Hepatocyte (in vitro differentiated cells): ENCODE measurements around the gene RPUSD3. TPM values are rescaled to one million over a fixed set of nuclear protein-coding genes. Genes with fewer than 3 reads are reported as not detected.
"Not testable (repeated sequence)": the region's sequence is repeated elsewhere in the genome, so short reads cannot be mapped to it uniquely, and the experiment has no call there.

ENCODE experiments used
- DNase-seq: peaks from one replicate; pipeline ENCODE4 v3.0.0-alpha.2; 2016; ENCODE audit warnings: low spot score
- H2AFZ ChIP-seq: fragments of 200-600 bp; sonication (generic); 2 replicates; pipeline ENCODE4 v1.6.0; 2016; ENCODE audit warnings: antibody characterized with exemption, mild to moderate bottlenecking
- H3K27ac ChIP-seq: fragments of 200-600 bp; sonication (generic); 2 replicates; pipeline ENCODE4 v1.5.1; 2016; ENCODE audit warnings: mild to moderate bottlenecking
- H3K27me3 ChIP-seq: fragments of 200-600 bp; sonication (generic); 2 replicates; pipeline ENCODE4 v1.6.1; 2016
- H3K36me3 ChIP-seq: fragments of 200-600 bp; sonication (generic); replicated peaks from 2 replicates; pipeline ENCODE4 v1.5.1; 2016; ENCODE audit warnings: low read depth; ENCODE audit not compliant: insufficient read depth
- H3K4me1 ChIP-seq: fragments of 200-600 bp; sonication (generic); 2 replicates; pipeline ENCODE4 v1.5.1; 2016; ENCODE audit warnings: mild to moderate bottlenecking, moderate library complexity; ENCODE audit not compliant: insufficient read depth
- H3K4me2 ChIP-seq: fragments of 200-600 bp; sonication (generic); 2 replicates; pipeline ENCODE4 v1.6.0; 2016
- H3K4me3 ChIP-seq: fragments of 200-600 bp; sonication (generic); 2 replicates; pipeline ENCODE4 v1.5.1; 2016; ENCODE audit warnings: mild to moderate bottlenecking
- H3K79me2 ChIP-seq: fragments of 200-600 bp; sonication (generic); 2 replicates; pipeline ENCODE4 v1.6.0; 2017; ENCODE audit warnings: mild to moderate bottlenecking
- H3K9me2 ChIP-seq: fragments of 200-600 bp; sonication (generic); replicated peaks from 2 replicates; pipeline ENCODE4 v1.6.0; 2017; ENCODE audit warnings: mild to moderate bottlenecking; ENCODE audit not compliant: insufficient read depth
- H3K9me3 ChIP-seq: fragments of 200-600 bp; sonication (generic); 2 replicates; pipeline ENCODE4 v1.5.1; 2016; ENCODE audit warnings: low read depth, mild to moderate bottlenecking
- H4K20me1 ChIP-seq: fragments of 200-600 bp; sonication (generic); 2 replicates; pipeline ENCODE4 v1.6.0; 2016; ENCODE audit warnings: mild to moderate bottlenecking; ENCODE audit not compliant: insufficient read depth, poor library complexity, severe bottlenecking
- EZH2 ChIP-seq: fragments of 200-600 bp; sonication (generic); IDR thresholded peaks from 2 replicates; pipeline ENCODE4 v1.6.1; 2016; ENCODE audit warnings: antibody characterized with exemption, mild to moderate bottlenecking, borderline replicate concordance
- EZH2phosphoT487 ChIP-seq: fragments of 200-600 bp; sonication (generic); IDR thresholded peaks from one replicate; pipeline ENCODE4 v1.6.1; 2018; ENCODE audit warnings: antibody characterized with exemption, mild to moderate bottlenecking, low read depth, moderate library complexity; ENCODE audit not compliant: unreplicated experiment, severe bottlenecking
- WGBS: methylation state at CpG from one replicate; pipeline ENCODE4 v1.1.6; 2016; ENCODE audit warnings: low lambda C conversion rate; ENCODE audit errors: missing lambda C conversion rate; 5-methylcytosine and 5-hydroxymethylcytosine counted together
- polyA plus RNA-seq: library from polyadenylated mRNA; unstranded; fragments of >200 nt; fragmentation: Nextera tagmentation; extraction: Ambion mirVana; gene quantifications from 2 replicates; pipeline ENCODE4 v1.2.1, GENCODE V29; 2016
- total RNA-seq: library from RNA; depleted of rRNA; stranded (reverse); fragments of >200 nt; gene quantifications from 2 replicates; pipeline ENCODE4 v1.2.3, GENCODE V29; 2014
- TF ChIP-seq, protein P1 (sequence below): fragments of 200-600 bp; sonication (generic); IDR thresholded peaks from 2 replicates; pipeline ENCODE4 v1.5.1; 2016; ENCODE audit warnings: antibody characterized with exemption, mild to moderate bottlenecking; ENCODE audit not compliant: poor library complexity

Gene RPUSD3
- total and polyA plus RNA-seq, 2 experiments from 2014 or later, result 37.4 to 74.7 TPM

DNA sequence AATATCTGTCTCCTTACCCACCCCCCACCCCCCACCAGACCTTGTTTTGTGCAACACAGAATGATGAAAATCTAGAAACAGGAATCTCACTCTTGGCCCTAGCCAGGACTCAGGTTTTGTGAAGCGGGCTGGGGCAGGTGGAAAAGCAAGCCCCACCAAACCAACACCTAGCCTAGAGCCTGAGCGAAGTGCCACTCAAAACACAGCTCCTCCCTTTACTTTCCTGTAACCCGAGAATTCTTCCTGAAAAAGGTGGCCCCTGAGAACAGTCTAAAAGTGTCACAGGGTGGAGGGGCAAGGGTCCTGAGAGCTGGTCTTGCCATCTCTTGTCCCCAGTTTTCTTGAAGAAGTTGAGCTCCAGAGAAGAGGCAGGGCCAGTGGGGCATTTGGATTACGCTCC is 17.4 kb upstream of the RPUSD3 start:
- Histone ChIP-seq H3K9me3 (no peaks in the 10 kb centered on the region), H3K36me3 (no peaks in the 10 kb centered on the region), H3K27me3 (no peaks in the 10 kb centered on the region), H3K4me3 (no peak overlapping the region), H3K4me2 (no peak overlapping the region), H4K20me1 (no peaks in the 10 kb centered on the region), H3K9me2 (no peaks in the 10 kb centered on the region), H3K4me1 (peaks cover 17% of the 10 kb centered on the region), H2AFZ (no peak overlapping the region), H3K79me2 (no peaks in the 10 kb centered on the region), H3K27ac (no peak overlapping the region)
- no peak for DNase-seq
- TF ChIP-seq EZH2phosphoT487 (no peak), EZH2 (no peak)
- TF ChIP-seq, protein P1, sequence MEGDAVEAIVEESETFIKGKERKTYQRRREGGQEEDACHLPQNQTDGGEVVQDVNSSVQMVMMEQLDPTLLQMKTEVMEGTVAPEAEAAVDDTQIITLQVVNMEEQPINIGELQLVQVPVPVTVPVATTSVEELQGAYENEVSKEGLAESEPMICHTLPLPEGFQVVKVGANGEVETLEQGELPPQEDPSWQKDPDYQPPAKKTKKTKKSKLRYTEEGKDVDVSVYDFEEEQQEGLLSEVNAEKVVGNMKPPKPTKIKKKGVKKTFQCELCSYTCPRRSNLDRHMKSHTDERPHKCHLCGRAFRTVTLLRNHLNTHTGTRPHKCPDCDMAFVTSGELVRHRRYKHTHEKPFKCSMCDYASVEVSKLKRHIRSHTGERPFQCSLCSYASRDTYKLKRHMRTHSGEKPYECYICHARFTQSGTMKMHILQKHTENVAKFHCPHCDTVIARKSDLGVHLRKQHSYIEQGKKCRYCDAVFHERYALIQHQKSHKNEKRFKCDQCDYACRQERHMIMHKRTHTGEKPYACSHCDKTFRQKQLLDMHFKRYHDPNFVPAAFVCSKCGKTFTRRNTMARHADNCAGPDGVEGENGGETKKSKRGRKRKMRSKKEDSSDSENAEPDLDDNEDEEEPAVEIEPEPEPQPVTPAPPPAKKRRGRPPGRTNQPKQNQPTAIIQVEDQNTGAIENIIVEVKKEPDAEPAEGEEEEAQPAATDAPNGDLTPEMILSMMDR, result no peak
- WGBS, result 87% methylated on average over 4 of the region's 4 CpGs

DNA sequence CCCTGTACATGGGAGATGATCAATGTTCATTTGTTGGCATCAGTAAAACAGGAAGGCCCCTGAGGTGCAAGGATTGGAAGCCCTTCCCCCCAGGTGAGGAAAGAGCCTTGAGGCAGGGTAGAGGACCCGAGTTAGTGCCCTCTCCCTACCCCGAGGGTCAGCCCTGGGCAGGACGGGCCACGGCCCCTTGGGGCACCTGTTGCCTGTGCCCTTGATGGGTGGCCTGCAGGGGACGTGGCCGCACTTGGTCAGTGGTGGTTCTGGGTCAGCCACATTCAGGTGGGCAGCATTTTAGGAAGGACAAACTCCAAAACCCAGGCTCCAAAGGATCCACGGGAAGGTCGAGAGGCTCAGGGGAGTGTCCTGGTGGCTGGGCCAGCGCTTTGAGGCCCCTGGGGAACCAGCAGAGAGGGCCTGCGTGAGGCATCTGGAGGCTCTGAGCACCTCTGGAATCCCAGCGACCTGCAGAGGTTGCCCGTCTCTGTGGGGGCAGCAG is 15.8 kb upstream of the RPUSD3 start:
- no peak overlapping the region for H2AFZ ChIP-seq
- no peaks in the 10 kb centered on the region for H3K9me2 ChIP-seq
- 88% methylated on average over 12 of the region's 12 CpGs for WGBS
- no peak for DNase-seq
- H3K9me3 ChIP-seq, result no peaks in the 10 kb centered on the region
- no peak overlapping the region for H3K4me3 ChIP-seq
- no peaks in the 10 kb centered on the region for H3K79me2 ChIP-seq
- H3K4me1 ChIP-seq, result peaks cover 9% of the 10 kb centered on the region
- no peaks in the 10 kb centered on the region for H3K36me3 ChIP-seq
- TF ChIP-seq EZH2phosphoT487 (no peak), EZH2 (no peak)
- TF ChIP-seq, protein P1, result no peak
- H3K27ac ChIP-seq, result no peak overlapping the region
- no peaks in the 10 kb centered on the region for H4K20me1 ChIP-seq
- no peak overlapping the region for H3K4me2 ChIP-seq
- H3K27me3 ChIP-seq, result no peaks in the 10 kb centered on the region

DNA sequence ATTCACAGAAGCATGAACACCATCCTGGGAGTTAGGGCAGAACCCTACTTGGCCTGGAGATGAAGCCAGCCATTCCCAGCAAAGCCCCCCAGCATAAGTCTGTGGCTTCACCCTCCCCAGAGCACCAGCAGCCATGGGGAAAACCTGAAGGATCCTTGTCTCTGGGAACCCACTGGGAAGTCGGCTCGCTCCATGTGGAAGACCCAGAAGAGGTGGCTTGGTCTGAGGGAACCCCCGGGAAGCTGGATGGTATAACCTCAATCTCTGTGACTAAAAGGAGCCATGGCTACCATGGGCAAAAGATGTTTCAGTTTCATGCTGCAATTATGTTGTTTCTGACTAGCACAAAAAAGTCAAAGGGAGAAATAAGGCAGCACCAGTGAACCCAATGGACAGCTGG is 11.8 kb upstream of the RPUSD3 start:
- Histone ChIP-seq H3K36me3 (no peaks in the 10 kb centered on the region), H3K4me3 (no peak overlapping the region), H3K4me1 (no peaks in the 10 kb centered on the region), H3K27me3 (no peaks in the 10 kb centered on the region), H3K9me3 (no peaks in the 10 kb centered on the region), H3K9me2 (no peaks in the 10 kb centered on the region), H4K20me1 (no peaks in the 10 kb centered on the region), H3K79me2 (no peaks in the 10 kb centered on the region), H3K4me2 (no peak overlapping the region), H2AFZ (no peak overlapping the region), H3K27ac (no peak overlapping the region)
- DNase-seq, result no peak
- 97% methylated on average over 3 of the region's 3 CpGs for WGBS
- TF ChIP-seq EZH2 (no peak), EZH2phosphoT487 (no peak)
- TF ChIP-seq, protein P1, result no peak

DNA sequence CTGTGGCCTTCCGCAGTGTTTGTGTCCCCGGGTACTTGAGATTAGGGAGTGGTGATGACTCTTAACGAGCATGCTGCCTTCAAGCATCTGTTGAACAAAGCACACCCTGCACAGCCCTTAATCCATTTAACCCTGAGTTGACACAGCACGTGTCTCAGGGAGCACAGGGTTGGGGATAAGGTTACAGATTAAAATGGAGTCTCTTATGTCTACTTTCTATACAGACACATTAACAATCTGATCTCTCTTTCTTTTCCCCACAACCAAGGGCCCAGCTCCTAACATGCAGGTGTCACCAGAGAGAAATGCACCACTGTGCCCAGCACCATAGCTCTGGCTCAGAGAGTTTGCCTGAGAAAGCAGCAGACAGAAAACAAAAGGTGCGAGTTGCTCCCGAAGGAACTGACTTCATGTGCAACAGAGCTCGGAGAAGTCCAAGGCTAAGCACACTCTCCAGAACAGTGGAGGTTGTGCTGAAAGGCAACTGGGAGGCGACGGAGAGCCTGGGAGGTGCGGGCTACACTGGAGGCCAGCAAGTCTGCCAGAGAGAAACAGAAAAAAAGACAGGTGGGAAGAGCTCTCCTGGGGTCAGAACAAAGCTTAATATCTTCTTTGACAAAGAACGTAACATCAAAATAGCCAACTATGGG is 10.6 kb upstream of the RPUSD3 start:
- not testable (repeated sequence) for H3K4me3 ChIP-seq, DNase-seq, H3K9me2 ChIP-seq, H4K20me1 ChIP-seq, H3K27me3 ChIP-seq, H2AFZ ChIP-seq, H3K79me2 ChIP-seq, H3K4me1 ChIP-seq, H3K36me3 ChIP-seq, H3K27ac ChIP-seq, H3K9me3 ChIP-seq, H3K4me2 ChIP-seq
- 66% methylated on average over 11 of the region's 11 CpGs for WGBS
